Measurements from ENCODE around the gene HERC6. TPM values are rescaled to one million over a fixed set of nuclear protein-coding genes. Genes with fewer than 3 reads are reported as not detected.

Gene HERC6
- total RNA-seq, 1 experiment from 2014 or later, result 6.8 TPM

Other genes starting within 250 kb of the HERC6 start
- gene ABCG2, start 220.2 kb upstream of the HERC6 start, total RNA-seq (2014; rRNA removed; shearing (Covaris generic)), result 2.3 and 3.3 TPM in 2 replicates
- 7.1 and 8.7 TPM in 2 replicates for gene PPM1K, start 94.3 kb upstream of the HERC6 start, total RNA-seq (2014; rRNA removed; shearing (Covaris generic))
- gene HERC5, start 78.3 kb downstream of the HERC6 start, total RNA-seq (2014; rRNA removed; shearing (Covaris generic)), result 6.1 and 7.1 TPM in 2 replicates
- 85.2 and 91.3 TPM in 2 replicates for gene PYURF, start 144.9 kb downstream of the HERC6 start, total RNA-seq (2014; rRNA removed; shearing (Covaris generic))
- gene HERC3, start 213.6 kb downstream of the HERC6 start, total RNA-seq (2014; rRNA removed; shearing (Covaris generic)), result 7.8 and 10.1 TPM in 2 replicates